ENCODE data around the gene IFI30. TPM values are rescaled to one million over a fixed set of nuclear protein-coding genes. Genes with fewer than 3 reads are reported as not detected.

Gene IFI30
- total RNA-seq, 1 donor from 2014 or later = 236 TPM

DNA sequence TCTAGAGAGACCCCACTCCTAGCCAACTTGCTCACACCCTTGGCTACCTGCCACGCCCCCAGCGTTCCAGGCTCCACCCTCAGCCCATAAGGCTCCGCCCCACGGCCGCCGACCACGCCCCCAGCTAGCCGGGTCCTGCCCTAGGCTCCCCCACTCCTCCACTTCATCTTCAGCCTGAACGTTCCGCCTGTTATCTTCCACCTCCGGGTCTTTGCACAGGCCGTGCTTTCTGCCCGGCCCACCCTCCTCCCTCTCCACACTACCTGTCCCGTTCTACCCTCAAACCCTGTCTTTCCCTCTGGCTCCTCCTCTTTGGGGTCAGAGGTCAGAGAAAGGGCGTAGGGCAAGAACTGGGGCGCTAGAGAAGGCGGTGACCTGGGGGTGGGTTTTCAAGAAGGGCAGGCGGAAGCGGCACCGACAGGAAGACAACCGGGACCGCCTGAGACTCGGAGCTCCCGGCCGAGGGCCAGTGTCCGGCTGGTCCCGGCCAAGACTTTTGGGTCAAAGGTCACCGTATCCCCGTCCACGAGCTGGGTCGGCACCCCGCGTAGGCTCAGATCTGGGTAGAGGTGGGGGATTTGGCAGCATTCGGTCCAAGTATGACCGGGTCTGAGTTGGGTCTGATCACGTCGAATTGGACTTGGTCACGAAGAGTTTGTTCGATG, 50.4 kb downstream of the IFI30 start:
- DNase-seq (ENCODE audit: low spot score) = no peak

DNA sequence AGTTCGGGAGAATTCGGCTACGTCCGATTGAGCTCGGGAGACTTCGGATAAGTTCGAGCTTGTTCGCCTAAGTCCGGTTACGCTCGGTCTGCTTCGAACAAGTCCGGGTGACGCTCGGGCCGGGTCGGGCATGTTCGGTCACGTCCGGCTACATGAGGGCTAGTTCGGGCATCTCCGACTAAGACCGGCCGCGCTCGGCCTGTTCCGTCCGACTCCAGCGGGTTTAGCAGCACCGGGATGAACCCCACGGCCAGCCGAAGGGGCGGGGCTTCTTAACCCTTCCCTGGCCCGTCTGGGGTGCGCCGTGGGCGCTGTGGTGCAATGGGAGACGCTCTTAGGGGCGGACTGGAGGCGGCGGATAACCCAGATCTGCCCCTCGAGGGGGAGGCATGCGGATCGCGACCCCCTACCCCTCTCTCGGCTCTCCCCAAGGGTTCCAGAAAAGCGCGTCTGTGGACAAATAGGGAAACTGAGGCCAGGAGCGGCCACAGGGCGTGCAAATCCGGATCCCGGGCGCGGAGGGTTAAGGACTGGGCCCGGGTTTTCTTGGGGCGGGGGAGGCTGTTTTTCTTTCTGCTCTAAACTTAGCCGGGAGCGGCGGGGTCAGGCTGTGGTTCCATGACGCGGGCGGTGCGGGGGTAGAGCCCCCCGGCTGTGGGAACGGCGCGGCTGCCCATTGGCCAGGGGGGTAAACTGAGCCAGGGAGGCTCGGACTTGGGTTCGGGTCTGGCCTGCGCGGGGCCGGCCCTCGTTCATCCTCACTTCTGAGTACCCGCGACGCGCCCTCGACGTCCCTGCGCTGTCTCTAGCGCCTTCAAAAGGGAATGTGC, 51.1 kb downstream of the IFI30 start:
- peak; percentile 100 for DNase-seq (ENCODE audit: low spot score)

DNA sequence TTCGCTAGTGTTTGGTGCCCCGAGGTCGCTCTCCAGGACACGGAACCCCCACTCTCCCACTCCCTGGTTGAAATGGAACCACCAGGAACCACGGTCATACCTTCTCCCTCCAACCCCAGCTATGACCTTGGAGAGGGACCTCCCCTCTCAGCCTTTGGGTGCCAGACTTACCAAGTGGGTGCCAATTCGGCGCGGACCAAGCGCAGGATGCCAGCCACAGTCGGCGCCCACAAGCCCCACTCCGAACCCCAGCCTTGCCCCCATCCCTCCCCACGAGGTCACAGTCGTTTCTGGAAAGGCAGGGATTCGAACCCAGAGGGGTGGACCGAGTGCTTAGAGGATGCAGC, 51.7 kb downstream of the IFI30 start:
- no peak for DNase-seq (ENCODE audit: low spot score)

DNA sequence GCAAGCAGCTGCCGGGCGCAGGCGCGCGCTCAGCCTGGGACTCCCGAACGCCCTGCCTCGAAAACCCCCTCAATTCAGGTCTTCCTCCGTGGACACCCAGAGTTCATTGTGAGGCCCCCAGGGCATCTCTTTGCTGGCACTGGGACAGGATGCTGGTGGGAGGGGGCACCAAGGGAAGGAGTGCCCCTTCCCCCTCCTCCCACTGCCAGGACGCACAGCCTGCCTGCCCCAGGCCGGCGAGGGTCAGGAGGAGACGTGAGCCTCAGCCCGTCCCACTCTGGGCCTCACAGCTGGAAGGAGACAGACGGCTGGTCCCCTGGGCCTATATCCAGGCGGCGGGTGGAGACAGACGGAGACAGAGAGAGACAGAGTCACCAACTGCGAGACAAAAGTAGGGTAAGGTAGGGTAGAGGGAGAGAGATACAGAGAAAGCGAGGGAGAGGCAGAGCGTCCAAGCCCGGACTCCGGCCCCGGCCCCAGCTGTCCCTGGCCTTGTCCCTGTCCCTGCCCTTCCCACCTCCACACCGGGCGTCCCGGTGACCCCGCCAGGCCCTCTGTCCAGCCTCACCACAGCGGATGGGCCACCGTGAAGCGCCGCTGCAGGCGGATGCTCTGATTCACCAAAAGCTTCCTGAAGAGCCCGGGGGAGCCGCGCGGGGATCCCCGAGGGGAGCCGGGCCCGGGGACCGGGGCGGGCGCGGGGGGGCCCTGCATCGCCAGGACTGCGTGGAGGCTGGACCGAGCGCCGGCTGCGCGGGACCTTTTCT, 52.3 kb downstream of the IFI30 start, which contains the start of gene PDE4C:
Gene PDE4C (minus strand): TSS at position 737 of the 767 bp plus-strand sequence. CDS start 23 bp downstream, at position 714.
- no peak for DNase-seq (ENCODE audit: low spot score)

DNA sequence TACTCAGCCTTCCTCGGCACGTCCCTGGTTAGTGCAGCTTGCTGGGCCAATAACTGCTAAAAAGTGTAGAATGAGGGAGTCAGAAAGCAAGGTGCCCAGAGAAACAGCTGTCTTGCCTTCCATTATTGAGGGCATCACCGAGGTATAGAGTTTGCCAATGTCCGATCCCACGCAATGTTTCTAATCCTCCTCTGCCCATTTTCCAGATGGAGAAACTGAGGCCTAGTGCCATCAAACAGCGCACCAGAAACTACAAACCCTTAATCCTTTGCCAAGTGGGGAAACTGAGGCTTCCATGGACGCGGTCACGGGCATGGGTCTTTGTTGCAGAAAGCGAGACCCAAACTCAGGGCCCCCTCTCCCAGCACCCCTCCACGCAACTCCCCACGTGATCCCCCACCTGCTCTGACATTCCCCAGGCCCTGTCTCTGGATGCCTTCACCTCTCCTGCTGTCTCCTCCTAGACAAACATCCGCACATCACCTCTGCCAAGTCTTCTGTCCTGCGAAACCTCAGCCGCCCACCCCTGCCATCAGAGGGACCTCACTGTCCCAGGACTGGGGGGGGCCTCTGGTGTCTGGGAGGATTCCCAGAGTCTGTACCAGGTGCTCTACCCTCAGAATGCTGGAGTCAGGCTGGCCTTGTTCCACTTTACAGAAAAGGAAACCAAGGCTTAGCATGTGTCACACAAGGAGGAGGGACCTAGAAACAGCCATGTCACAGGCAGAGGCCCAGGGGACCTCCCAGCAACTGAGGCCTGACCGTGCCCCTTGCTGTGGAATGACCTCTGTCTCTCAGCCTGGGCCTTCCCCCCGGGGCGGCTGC, 53.6 kb downstream of the IFI30 start:
- no peak for DNase-seq (ENCODE audit: low spot score)

Other genes with a start within 250 kb of the IFI30 start
- gene CCDC124, start 240.8 kb upstream of the IFI30 start, total RNA-seq = 78.9 TPM
- gene KCNN1, start 206.7 kb upstream of the IFI30 start, total RNA-seq = 0.13 TPM
- 26.0 TPM for gene ARRDC2, start 165.6 kb upstream of the IFI30 start, total RNA-seq
- 2.3 TPM for gene IL12RB1, start 86.9 kb upstream of the IFI30 start, total RNA-seq
- 19.1 TPM for gene MAST3, start 76.0 kb upstream of the IFI30 start, total RNA-seq
- gene PIK3R2, start 20.6 kb upstream of the IFI30 start, total RNA-seq = 14.8 TPM
- 10.7 TPM for gene MPV17L2, start 19.4 kb downstream of the IFI30 start, total RNA-seq
- gene RAB3A, start 30.2 kb downstream of the IFI30 start, total RNA-seq = 3.0 TPM
- not detected for gene PDE4C, start 52.6 kb downstream of the IFI30 start, total RNA-seq
- gene IQCN, start 100.6 kb downstream of the IFI30 start, total RNA-seq = 2.8 TPM
- 320 TPM for gene JUND, start 107.8 kb downstream of the IFI30 start, total RNA-seq
- 68.4 TPM for gene LSM4, start 149.3 kb downstream of the IFI30 start, total RNA-seq
- 48.7 TPM for gene PGPEP1, start 166.8 kb downstream of the IFI30 start, total RNA-seq
- gene GDF15, start 212.3 kb downstream of the IFI30 start, total RNA-seq = 5.9 TPM
- gene LRRC25, start 223.8 kb downstream of the IFI30 start, total RNA-seq = 19.3 TPM
- 63.3 TPM for gene SSBP4, start 245.6 kb downstream of the IFI30 start, total RNA-seq

All from mesenteric fat pad (tissue), 1 donor.